Measurements from ENCODE around the gene NACC2. TPM values are rescaled to one million over a fixed set of nuclear protein-coding genes. Genes with fewer than 3 reads are reported as not detected.

NACC2 gene
- total RNA-seq, 1 experiment from 2014 or later = 24.8 TPM

DNA sequence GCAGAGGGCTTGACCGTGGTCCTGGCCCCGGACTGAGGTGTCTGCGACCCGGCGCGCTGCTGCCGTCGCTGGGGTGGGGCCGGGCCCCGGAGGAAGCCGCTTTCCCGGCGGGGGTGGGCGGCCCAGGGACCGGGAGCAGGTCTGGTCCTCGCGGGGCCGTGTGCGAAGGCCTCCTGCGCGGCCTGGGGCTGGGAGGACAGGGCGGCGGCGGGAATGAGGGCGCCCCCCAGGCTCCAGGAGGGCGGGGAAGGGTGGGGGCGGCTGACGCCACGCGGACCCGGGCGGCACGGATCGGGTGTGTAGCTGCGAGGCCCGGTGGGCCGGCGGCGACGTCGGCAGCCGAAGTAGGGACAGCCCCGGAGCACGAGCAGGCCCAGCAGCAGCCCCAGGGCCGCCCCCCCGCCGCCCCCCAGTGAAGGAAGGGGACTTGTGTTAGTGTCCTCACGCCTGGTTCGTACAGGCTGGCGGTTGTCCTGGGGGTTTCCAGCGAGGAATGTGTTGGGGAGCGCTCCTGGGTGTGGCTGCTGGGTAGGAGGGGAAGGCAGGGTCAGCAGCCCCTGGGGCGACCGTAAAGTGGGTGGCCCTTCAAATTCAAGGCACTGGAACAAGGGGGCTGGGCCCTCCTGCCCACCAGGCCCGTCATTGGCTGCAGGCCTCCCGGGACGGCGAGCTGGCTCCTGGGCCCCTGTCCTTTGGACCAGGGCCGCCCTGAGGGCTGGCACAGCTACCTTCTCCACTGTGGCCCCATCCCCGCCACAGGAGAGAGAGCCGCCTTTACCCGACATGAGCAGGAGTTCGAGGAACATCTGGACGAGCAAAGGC, 24.2 kb upstream of the NACC2 start:
- peaks cover 18% of the 10 kb centered on the region for H3K36me3 Mint-ChIP-seq (ENCODE audit: insufficient read depth, unreplicated experiment)
- H3K9me3 Mint-ChIP-seq (ENCODE audit: low read depth, unreplicated experiment) = no peaks in the 10 kb centered on the region
- H3K27me3 Mint-ChIP-seq (ENCODE audit: unreplicated experiment) = peaks cover 9% of the 10 kb centered on the region
- peak; percentile 34 for DNase-seq
- TSS peak; percentile 34 for BruUV-seq (replicated peaks)
- TF ChIP-seq CTCF (IDR thresholded peaks at IDR 0.05; ENCODE audit: unreplicated experiment) = no peak
- CTCF ChIA-PET = no interaction called here
- intact Hi-C loops (cut with micrococcal nuclease; ENCODE audit: unreplicated experiment) = no loop called here
- H3K27ac Mint-ChIP-seq (ENCODE audit: unreplicated experiment) = no peak overlapping the region
- no peaks in the 10 kb centered on the region for H3K4me1 Mint-ChIP-seq (ENCODE audit: low read depth, unreplicated experiment)
- peak overlapping the region; percentile 74 for H3K4me3 Mint-ChIP-seq (ENCODE audit: low read depth, unreplicated experiment)

DNA sequence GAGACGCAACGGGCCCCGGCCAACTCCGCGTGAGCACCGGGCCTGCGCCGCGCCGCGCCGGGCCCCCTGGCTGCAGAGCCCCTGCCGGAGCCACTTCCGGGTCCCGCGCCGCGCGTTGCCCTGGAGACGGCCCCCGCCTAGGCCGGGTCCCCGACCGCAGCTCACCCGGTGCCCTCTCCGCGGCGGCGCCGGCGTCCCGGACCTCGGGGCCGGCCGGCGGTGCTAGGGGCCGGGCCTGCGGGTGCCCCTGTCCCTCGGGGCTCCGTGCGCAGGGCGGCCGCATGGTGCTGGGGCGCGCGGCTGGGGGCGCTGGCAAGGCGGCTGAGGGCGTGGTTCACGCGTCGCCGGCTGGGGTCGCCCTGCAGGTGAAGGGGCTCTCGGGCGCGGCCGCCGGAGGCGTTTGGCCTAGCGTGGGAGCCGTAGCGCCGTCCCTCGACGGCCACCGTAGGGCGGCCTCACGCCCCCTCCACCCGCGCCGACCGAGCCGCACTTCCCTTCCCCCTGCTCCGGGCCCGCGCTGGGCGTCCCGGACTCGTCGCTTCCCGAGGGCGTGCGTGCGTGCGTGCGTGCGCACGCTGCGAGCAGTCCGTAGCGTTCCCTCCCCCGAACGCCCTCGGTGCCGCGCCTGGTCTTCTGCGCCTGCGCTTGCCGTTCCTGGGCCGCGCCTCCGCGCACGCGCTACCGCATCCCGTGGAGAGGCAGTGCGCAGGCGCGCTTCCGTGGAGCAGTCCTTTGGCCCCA, 23.4 kb upstream of the NACC2 start, which contains the start of gene TMEM250:
TSS of gene TMEM250 (minus strand) at position 556 of the 741 bp plus-strand sequence. CDS start 1,975 bp downstream, outside the sequence.
- H3K9me3 Mint-ChIP-seq (ENCODE audit: low read depth, unreplicated experiment) = no peaks in the 10 kb centered on the region
- H3K4me3 Mint-ChIP-seq (ENCODE audit: low read depth, unreplicated experiment) = peak within 1 kb of the TSS; percentile 74
- CTCF ChIA-PET = interaction anchor here (0.5 to 1.2 kb wide), 3 partner anchors 9 to 249 kb away, joined by 3 to 4 read pairs (median 3); partner anchors contain the start of gene UBAC1
- no peaks in the 10 kb centered on the region for H3K4me1 Mint-ChIP-seq (ENCODE audit: low read depth, unreplicated experiment)
- intact Hi-C loops (cut with micrococcal nuclease; ENCODE audit: unreplicated experiment) = no loop called here
- peaks cover 18% of the 10 kb centered on the region for H3K36me3 Mint-ChIP-seq (ENCODE audit: insufficient read depth, unreplicated experiment)
- peak within 1 kb of the TSS; percentile 20 for H3K27ac Mint-ChIP-seq (ENCODE audit: unreplicated experiment)
- no TSS peak for BruUV-seq (replicated peaks)
- TF ChIP-seq CTCF (IDR thresholded peaks at IDR 0.05; ENCODE audit: unreplicated experiment) = no peak
- peak; percentile 93 for DNase-seq
- peaks cover 1% of the 10 kb centered on the region for H3K27me3 Mint-ChIP-seq (ENCODE audit: unreplicated experiment)

- Mint-ChIP-seq H3K27ac (ENCODE audit: unreplicated experiment) (peak overlapping the region; percentile 20), H3K4me1 (ENCODE audit: low read depth, unreplicated experiment) (no peaks in the 10 kb centered on the region), H3K4me3 (ENCODE audit: low read depth, unreplicated experiment) (peak overlapping the region; percentile 74), H3K9me3 (ENCODE audit: low read depth, unreplicated experiment) (no peaks in the 10 kb centered on the region), H3K36me3 (ENCODE audit: insufficient read depth, unreplicated experiment) (peaks cover 18% of the 10 kb centered on the region), H3K27me3 (ENCODE audit: unreplicated experiment) (no peaks in the 10 kb centered on the region)
- peak; percentile 18 for DNase-seq
- CTCF ChIA-PET = interaction anchor here (0.5 to 1.2 kb wide), 3 partner anchors 8 to 249 kb away, joined by 3 to 4 read pairs (median 3); partner anchors contain the start of gene UBAC1
- TF ChIP-seq CTCF (IDR thresholded peaks at IDR 0.05; ENCODE audit: unreplicated experiment) = no peak
- no TSS peak for BruUV-seq (replicated peaks)
- intact Hi-C loops (cut with micrococcal nuclease; ENCODE audit: unreplicated experiment) = no loop called here
Measured at GRCh38 chr9:136117916-136118319, 22.8 kb upstream of the NACC2 start.

GRCh38 chr9:136117291-136117915, 22.3 kb upstream of the NACC2 start:
- no peak for TF ChIP-seq CTCF (IDR thresholded peaks at IDR 0.05; ENCODE audit: unreplicated experiment)
- intact Hi-C loops (cut with micrococcal nuclease; ENCODE audit: unreplicated experiment) = no loop called here
- CTCF ChIA-PET = interaction anchor here (0.9 to 1.2 kb wide), 2 partner anchors 8 to 156 kb away, joined by 3 to 4 read pairs; partner anchors contain the start of gene UBAC1
- no peak for DNase-seq
- Mint-ChIP-seq H3K4me3 (ENCODE audit: low read depth, unreplicated experiment) (peak overlapping the region; percentile 74), H3K4me1 (ENCODE audit: low read depth, unreplicated experiment) (no peaks in the 10 kb centered on the region), H3K9me3 (ENCODE audit: low read depth, unreplicated experiment) (no peaks in the 10 kb centered on the region), H3K27me3 (ENCODE audit: unreplicated experiment) (no peaks in the 10 kb centered on the region), H3K27ac (ENCODE audit: unreplicated experiment) (peak overlapping the region; percentile 20), H3K36me3 (ENCODE audit: insufficient read depth, unreplicated experiment) (peaks cover 18% of the 10 kb centered on the region)
- BruUV-seq (replicated peaks) = TSS peak; percentile 24

Measured in Calu3 (cell line).